Left ventricle myocardium inferior (tissue), 1 donor: ENCODE measurements around the gene ISCU. TPM values are rescaled to one million over a fixed set of nuclear protein-coding genes. Genes with fewer than 3 reads are reported as not detected.

ENCODE experiments used
- DNase-seq: peaks from one replicate; pipeline ENCODE4 v3.0.0-alpha.2; 2020
- H3K27ac ChIP-seq: fragments of 200-600 bp; replicated peaks from 2 replicates; pipeline ENCODE4 v1.8.0; 2021
- H3K27me3 ChIP-seq: fragments of 200-600 bp; 2 replicates; pipeline ENCODE4 v1.8.0; 2021; ENCODE audit warnings: low read depth
- H3K36me3 ChIP-seq: fragments of 200-600 bp; 2 replicates; pipeline ENCODE4 v1.8.0; 2021
- H3K4me1 ChIP-seq: fragments of 200-600 bp; 2 replicates; pipeline ENCODE4 v1.8.0; 2021
- H3K4me3 ChIP-seq: fragments of 200-600 bp; 2 replicates; pipeline ENCODE4 v1.8.0; 2021; ENCODE audit warnings: mild to moderate bottlenecking, moderate library complexity
- H3K9me3 ChIP-seq: fragments of 200-600 bp; replicated peaks from 2 replicates; pipeline ENCODE4 v1.8.0; 2021
- CTCF ChIP-seq: fragments of 200-600 bp; IDR thresholded peaks from 2 replicates; pipeline ENCODE4 v1.8.0; 2021; ENCODE audit warnings: antibody characterized with exemption, mild to moderate bottlenecking, borderline replicate concordance
- intact Hi-C: fragments of 100-400 bp; cut with micrococcal nuclease; formaldehyde crosslinking; loops from one replicate; pipeline ENCODE4 v1.11.0; 2022
- total RNA-seq: library from RNA; stranded (reverse); fragmentation: NEBNext Ultra II Directional; extraction: Animal tissue kit (Norgen Biotek cat#: 25700); gene quantifications from one replicate; pipeline ENCODE4 v1.2.1, GENCODE V29; 2021
- donor health status: DM: no; HTN: yes; CAD: no; lungs with severe emphysema.

ISCU gene
- total RNA-seq, 1 donor from 2014 or later, result 560 TPM

GRCh38 chr12:108584456-108585065 lies 22.2 kb downstream of the ISCU start:
- Histone ChIP-seq H3K27ac (no peak overlapping the region), H3K9me3 (no peaks in the 10 kb centered on the region), H3K36me3 (no peaks in the 10 kb centered on the region), H3K4me1 (peaks cover 16% of the 10 kb centered on the region), H3K4me3 (no peak overlapping the region), H3K27me3 (peaks cover 11% of the 10 kb centered on the region)
- no peak for TF ChIP-seq CTCF
- intact Hi-C loops, result no loop called here
- DNase-seq, result no peak

GRCh38 chr12:108585864-108586263 lies 23.5 kb downstream of the ISCU start:
- TF ChIP-seq CTCF, result no peak
- Histone ChIP-seq H3K36me3 (no peaks in the 10 kb centered on the region), H3K4me3 (no peak overlapping the region), H3K9me3 (no peaks in the 10 kb centered on the region), H3K27ac (no peak overlapping the region), H3K27me3 (peaks cover 15% of the 10 kb centered on the region), H3K4me1 (peaks cover 7% of the 10 kb centered on the region)
- DNase-seq, result no peak
- intact Hi-C loops, result no loop called here

GRCh38 chr12:108586306-108586705 lies 23.9 kb downstream of the ISCU start:
- DNase-seq, result no peak
- Histone ChIP-seq H3K27me3 (peaks cover 15% of the 10 kb centered on the region), H3K9me3 (no peaks in the 10 kb centered on the region), H3K36me3 (no peaks in the 10 kb centered on the region), H3K27ac (no peak overlapping the region), H3K4me1 (peaks cover 4% of the 10 kb centered on the region), H3K4me3 (no peak overlapping the region)
- TF ChIP-seq CTCF, result no peak
- intact Hi-C loops, result no loop called here

GRCh38 chr12:108587826-108588225 lies 25.4 kb downstream of the ISCU start:
- Histone ChIP-seq H3K27ac (no peak overlapping the region), H3K4me3 (no peak overlapping the region), H3K27me3 (peaks cover 15% of the 10 kb centered on the region), H3K4me1 (peaks cover 4% of the 10 kb centered on the region), H3K9me3 (no peaks in the 10 kb centered on the region), H3K36me3 (no peaks in the 10 kb centered on the region)
- intact Hi-C loops, result no loop called here
- no peak for TF ChIP-seq CTCF
- no peak for DNase-seq

- no peak overlapping the region for H3K27ac ChIP-seq
- TF ChIP-seq CTCF, result no peak
- intact Hi-C loops, result no loop called here
- H3K4me1 ChIP-seq, result peaks cover 4% of the 10 kb centered on the region
- no peaks in the 10 kb centered on the region for H3K36me3 ChIP-seq
- H3K9me3 ChIP-seq, result no peaks in the 10 kb centered on the region
- H3K27me3 ChIP-seq, result peaks cover 15% of the 10 kb centered on the region
- H3K4me3 ChIP-seq, result no peak overlapping the region
- no peak for DNase-seq
These were observed 26.8 kb downstream of the ISCU start for GRCh38 chr12:108589028-108589839.
